ENCODE data around the gene KDF1.
A peak's percentile ranks its signal among the peaks of the same experiment; 100 is the strongest.

Gene KDF1

GRCh38 chr1:26909951-26910342 is 50.3 kb downstream of the KDF1 start:
- no peak overlapping the region for H3K4me3 ChIP-seq (ENCODE audit: low read depth, low read length)
- no peak overlapping the region for H3K27ac ChIP-seq
- no peaks in the 10 kb centered on the region for H3K9me3 ChIP-seq (ENCODE audit: severe bottlenecking)
- H3K36me3 ChIP-seq = no peaks in the 10 kb centered on the region
- DNase-seq = no peak
- TF ChIP-seq CTCF (IDR thresholded peaks at IDR 0.05; ENCODE audit: low read depth, low read length) = no peak
- H3K27me3 ChIP-seq (ENCODE audit: insufficient read depth, low read depth, severe bottlenecking) = no peaks in the 10 kb centered on the region

DNA sequence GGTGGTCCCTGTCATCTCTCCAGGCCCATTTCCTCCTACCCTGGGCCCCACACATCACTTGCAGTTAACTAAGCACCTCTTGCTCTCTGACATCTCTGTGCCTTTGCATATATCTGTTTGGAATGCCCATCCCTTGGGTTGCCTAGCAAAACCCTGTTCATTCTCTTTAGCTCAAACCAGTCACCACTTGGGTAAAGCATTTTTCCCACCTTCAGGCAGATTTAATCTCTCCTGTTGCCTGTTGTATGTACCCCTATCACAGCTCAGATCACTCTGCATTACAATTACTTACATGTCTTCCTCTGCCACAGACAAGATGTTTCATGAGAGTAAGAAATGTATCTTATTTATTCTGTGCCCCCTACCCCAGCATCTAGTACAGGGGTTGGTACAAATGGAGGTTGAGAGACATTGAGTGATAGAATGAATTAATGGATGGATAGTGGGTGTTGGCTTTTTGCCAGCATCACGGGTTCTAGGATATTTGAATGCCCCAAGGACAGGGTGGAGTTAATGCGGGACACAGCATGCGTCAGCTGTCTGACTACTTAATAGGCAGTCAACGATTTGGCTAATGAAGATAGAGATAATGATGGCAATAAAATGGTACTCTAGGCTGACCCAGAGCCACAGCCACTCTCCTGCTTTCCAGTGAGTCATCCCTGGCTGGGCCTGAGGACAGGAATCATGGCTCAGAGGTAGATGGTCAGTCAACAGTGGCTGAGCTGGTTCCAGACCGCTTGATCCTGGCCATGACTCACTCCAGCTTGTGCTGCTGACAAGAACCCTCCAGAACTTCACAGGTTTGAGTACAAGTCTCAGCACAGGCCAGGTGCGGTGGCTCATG is 53.0 kb downstream of the KDF1 start:
- no peaks in the 10 kb centered on the region for H3K36me3 ChIP-seq
- H3K4me3 ChIP-seq (ENCODE audit: low read depth, low read length) = no peak overlapping the region
- H3K9me3 ChIP-seq (ENCODE audit: severe bottlenecking) = no peaks in the 10 kb centered on the region
- H3K27ac ChIP-seq = no peak overlapping the region
- DNase-seq = no peak
- no peak for TF ChIP-seq CTCF (IDR thresholded peaks at IDR 0.05; ENCODE audit: low read depth, low read length)
- no peaks in the 10 kb centered on the region for H3K27me3 ChIP-seq (ENCODE audit: insufficient read depth, low read depth, severe bottlenecking)

DNA sequence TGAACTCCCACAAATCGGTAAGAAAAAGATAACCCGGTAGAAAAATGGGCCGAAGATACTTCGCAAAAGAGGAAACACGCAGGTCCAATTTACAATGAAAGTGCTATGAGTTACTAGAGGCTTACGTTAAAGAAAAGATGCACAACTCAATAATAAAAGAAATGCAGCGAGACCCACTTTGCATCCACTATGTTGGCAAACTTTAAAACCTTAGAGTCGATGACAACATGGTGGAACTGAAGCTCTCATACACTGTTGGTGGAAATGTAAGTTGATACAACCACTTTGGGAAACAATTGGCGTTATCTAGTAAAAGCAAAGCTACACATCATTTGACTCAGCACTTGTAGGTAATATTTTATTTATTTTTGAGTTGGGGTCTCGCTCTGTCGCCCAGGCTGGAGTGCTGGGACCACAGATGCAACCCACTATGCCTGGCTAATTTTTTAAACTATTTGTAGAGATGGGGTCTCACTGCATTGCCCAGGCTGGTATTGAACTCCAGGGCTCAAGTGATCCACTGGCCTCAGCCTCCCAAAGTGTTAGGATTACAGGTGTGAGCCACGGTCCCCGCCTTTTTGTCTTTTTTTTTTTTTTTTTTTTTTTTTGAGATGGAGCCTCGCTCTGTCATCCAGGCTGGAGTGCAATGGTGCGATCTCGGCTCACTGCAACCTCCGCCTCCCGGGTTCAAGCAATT is 59.3 kb downstream of the KDF1 start:
- no peak for DNase-seq
- peaks cover 24% of the 10 kb centered on the region for H3K36me3 ChIP-seq
- peak overlapping the region; percentile 86 for H3K27ac ChIP-seq
- H3K27me3 ChIP-seq (ENCODE audit: insufficient read depth, low read depth, severe bottlenecking) = no peaks in the 10 kb centered on the region
- no peak for TF ChIP-seq CTCF (IDR thresholded peaks at IDR 0.05; ENCODE audit: low read depth, low read length)
- no peaks in the 10 kb centered on the region for H3K9me3 ChIP-seq (ENCODE audit: severe bottlenecking)
- peak overlapping the region; percentile 95 for H3K4me3 ChIP-seq (ENCODE audit: low read depth, low read length)

- DNase-seq = peak; percentile 92
- Histone ChIP-seq H3K27me3 (ENCODE audit: insufficient read depth, low read depth, severe bottlenecking) (no peaks in the 10 kb centered on the region), H3K36me3 (peaks cover 28% of the 10 kb centered on the region), H3K27ac (peak within 1 kb of the TSS; percentile 86), H3K9me3 (ENCODE audit: severe bottlenecking) (no peaks in the 10 kb centered on the region), H3K4me3 (ENCODE audit: low read depth, low read length) (peak within 1 kb of the TSS; percentile 95)
- TF ChIP-seq CTCF (IDR thresholded peaks at IDR 0.05; ENCODE audit: low read depth, low read length) = no peak
These were observed 60.1 kb downstream of the KDF1 start, which contains the start of gene GPATCH3 for GRCh38 chr1:26900001-26900814. GPATCH3 (minus strand) TSS chr1:26900467; CDS start chr1:26900442, 25 bp downstream.
